ENCODE data around the gene SPAG9.

Gene SPAG9

GRCh38 chr17:51010173-51010675 lies 110.4 kb downstream of the SPAG9 start:
- Mint-ChIP-seq H3K36me3 (ENCODE audit: low read depth) (peaks cover 37% of the 10 kb centered on the region), H3K4me1 (peaks cover 10% of the 10 kb centered on the region), H3K27me3 (ENCODE audit: low read depth) (no peaks in the 10 kb centered on the region), H3K27ac (no peak overlapping the region), H3K4me3 (no peak overlapping the region), H3K9me3 (no peaks in the 10 kb centered on the region)
- TF ChIP-seq, protein P1, sequence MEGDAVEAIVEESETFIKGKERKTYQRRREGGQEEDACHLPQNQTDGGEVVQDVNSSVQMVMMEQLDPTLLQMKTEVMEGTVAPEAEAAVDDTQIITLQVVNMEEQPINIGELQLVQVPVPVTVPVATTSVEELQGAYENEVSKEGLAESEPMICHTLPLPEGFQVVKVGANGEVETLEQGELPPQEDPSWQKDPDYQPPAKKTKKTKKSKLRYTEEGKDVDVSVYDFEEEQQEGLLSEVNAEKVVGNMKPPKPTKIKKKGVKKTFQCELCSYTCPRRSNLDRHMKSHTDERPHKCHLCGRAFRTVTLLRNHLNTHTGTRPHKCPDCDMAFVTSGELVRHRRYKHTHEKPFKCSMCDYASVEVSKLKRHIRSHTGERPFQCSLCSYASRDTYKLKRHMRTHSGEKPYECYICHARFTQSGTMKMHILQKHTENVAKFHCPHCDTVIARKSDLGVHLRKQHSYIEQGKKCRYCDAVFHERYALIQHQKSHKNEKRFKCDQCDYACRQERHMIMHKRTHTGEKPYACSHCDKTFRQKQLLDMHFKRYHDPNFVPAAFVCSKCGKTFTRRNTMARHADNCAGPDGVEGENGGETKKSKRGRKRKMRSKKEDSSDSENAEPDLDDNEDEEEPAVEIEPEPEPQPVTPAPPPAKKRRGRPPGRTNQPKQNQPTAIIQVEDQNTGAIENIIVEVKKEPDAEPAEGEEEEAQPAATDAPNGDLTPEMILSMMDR (IDR thresholded peaks at IDR 0.05; ENCODE audit: unreplicated experiment in 3 of 3), result no peak

DNA sequence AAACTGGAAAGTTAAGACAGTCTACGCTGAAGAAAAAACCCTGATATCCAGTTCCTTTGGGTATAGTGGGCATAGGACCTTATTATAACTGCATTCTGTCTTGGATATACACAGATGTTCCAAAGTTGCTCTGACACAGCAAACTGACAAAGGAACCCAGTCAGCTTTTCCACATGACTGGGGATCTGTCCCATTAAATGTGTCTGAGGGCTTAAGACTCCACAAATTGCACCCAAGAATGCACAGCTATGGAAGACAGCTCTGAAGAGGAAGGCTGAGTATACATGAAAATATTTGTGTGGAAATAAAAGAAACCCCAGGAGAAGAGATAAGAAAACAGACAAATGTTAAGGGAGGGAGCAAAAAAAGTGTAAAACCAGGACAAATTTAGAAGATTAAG lies 114.1 kb downstream of the SPAG9 start:
- TF ChIP-seq, protein P1 (IDR thresholded peaks at IDR 0.05; ENCODE audit: unreplicated experiment in 3 of 3), result no peak
- no peak overlapping the region for H3K4me3 Mint-ChIP-seq
- H3K4me1 Mint-ChIP-seq, result no peaks in the 10 kb centered on the region
- no peaks in the 10 kb centered on the region for H3K27me3 Mint-ChIP-seq (ENCODE audit: low read depth)
- peaks cover 37% of the 10 kb centered on the region for H3K36me3 Mint-ChIP-seq (ENCODE audit: low read depth)
- H3K27ac Mint-ChIP-seq, result peak overlapping the region in 2 of 3 experiments; percentile 22 to 61
- no peaks in the 10 kb centered on the region for H3K9me3 Mint-ChIP-seq

DNA sequence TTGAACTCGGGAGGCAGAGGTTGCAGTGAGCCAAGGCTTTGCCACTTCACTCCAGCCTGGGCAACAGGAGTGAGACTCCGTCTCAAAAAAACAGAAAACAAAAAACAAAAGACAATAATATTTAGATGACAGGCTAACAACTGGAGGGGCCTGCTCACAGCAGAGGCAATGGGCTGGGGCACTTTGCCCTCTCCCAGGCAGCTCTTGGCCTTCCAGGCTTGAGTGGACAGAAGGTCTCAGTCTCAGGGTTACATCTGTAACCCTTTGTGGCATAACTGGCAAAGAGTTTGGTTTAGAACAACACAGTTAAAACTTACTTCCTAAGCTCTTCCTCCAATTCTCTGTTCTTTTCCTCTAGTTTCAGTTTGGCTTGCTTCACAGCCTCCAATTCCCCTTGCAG lies 114.9 kb downstream of the SPAG9 start:
- Mint-ChIP-seq H3K27ac (no peak overlapping the region), H3K27me3 (ENCODE audit: low read depth) (no peaks in the 10 kb centered on the region)

DNA sequence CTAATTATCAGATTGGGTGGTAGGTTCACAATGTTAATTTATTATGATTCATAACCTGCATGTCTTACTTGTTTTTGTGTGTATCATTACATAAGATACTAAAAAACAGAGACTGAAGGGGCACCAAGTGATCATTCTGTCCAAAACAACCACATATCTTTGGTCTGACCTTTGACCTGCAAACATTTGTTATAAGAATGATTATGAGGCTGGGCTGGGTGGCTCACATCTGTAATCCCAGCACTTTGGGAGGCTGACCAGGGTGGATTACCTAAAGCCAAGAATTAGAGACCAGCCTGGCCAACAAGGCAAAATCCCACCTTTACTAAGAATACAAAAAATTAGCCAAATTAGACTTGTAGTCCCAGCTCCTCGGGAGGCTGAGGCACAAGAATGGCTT lies 116.4 kb downstream of the SPAG9 start:
- Mint-ChIP-seq H3K36me3 (ENCODE audit: low read depth) (peaks cover 34% of the 10 kb centered on the region), H3K9me3 (no peaks in the 10 kb centered on the region), H3K4me3 (no peak overlapping the region), H3K4me1 (no peaks in the 10 kb centered on the region), H3K27me3 (ENCODE audit: low read depth) (no peaks in the 10 kb centered on the region), H3K27ac (no peak overlapping the region)
- TF ChIP-seq, protein P1 (IDR thresholded peaks at IDR 0.05; ENCODE audit: unreplicated experiment in 3 of 3), result no peak

More for the DNA sequence above, 114.9 kb downstream of the SPAG9 start:
- H3K4me1 Mint-ChIP-seq, result no peaks in the 10 kb centered on the region
- H3K4me3 Mint-ChIP-seq, result no peak overlapping the region
- peaks cover 41% of the 10 kb centered on the region for H3K36me3 Mint-ChIP-seq (ENCODE audit: low read depth)
- TF ChIP-seq, protein P1 (IDR thresholded peaks at IDR 0.05; ENCODE audit: unreplicated experiment in 3 of 3), result no peak
- no peaks in the 10 kb centered on the region for H3K9me3 Mint-ChIP-seq

DNA sequence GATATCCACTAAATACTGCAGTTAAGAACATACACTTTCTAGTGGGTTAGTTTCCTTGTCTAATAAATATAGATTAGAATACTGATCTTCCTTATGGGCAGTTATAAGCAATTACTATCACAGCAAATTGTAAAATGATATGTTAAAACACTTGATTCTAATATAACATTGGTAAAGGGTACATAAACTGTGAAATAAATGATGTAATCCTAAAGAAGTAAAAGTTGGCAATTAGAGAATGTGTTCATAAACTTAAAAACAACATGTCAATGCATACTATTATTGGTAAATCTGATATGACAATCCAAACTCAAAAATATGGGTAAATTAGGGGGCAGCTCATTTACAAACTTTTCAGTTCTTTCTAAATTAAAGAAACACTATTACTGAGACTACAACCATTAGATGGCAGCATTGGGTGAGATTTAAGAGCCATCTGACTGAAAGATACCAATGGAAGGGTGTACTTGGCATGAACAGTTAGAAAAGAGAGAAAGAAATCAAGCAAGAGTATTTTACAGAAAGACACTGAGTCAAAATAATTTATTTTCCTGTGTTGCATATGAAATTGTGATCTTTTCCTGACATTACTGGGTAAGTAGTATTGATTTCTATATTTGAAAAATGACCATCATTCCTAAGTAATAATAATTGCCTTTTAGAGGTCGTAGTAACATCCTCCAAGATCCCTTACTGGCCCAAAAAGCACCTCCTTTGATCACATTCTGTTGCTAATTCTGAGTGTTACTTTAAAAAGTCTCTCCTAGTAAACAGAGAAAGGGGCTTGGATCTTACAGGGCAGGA lies 119.6 kb downstream of the SPAG9 start:
- peaks cover 40% of the 10 kb centered on the region for H3K36me3 Mint-ChIP-seq (ENCODE audit: low read depth)
- no peaks in the 10 kb centered on the region for H3K9me3 Mint-ChIP-seq
- H3K4me1 Mint-ChIP-seq, result no peaks in the 10 kb centered on the region
- H3K27me3 Mint-ChIP-seq (ENCODE audit: low read depth), result no peaks in the 10 kb centered on the region
- TF ChIP-seq, protein P1 (IDR thresholded peaks at IDR 0.05; ENCODE audit: unreplicated experiment in 3 of 3), result peak; percentile 51 to 65 (median 57)
- no peak overlapping the region for H3K4me3 Mint-ChIP-seq
- peak overlapping the region in 1 of 3 experiments; percentile 2 for H3K27ac Mint-ChIP-seq

DNA sequence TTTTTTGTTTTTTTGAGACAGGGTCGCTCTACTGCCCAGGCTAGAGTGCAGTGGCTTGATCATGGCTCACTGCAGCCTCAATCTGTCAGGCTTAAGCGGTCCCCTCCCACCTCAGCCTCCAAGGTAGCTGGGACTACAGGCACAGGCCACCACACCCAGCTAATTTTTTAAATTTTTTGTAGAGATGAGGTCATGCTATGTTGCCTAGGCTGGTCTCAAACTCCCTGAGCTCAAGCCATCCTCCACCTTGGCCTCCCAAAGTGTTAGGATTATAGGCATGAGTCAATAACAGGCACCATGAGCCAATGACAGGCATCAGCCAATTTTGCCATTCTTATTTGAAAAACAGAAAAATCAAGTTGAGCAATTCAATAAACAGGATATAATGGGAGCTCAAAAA lies 125.0 kb downstream of the SPAG9 start:
- no peaks in the 10 kb centered on the region for H3K27me3 Mint-ChIP-seq (ENCODE audit: low read depth)

More for the DNA sequence above, 125.0 kb downstream of the SPAG9 start:
- Mint-ChIP-seq H3K36me3 (ENCODE audit: low read depth) (peaks cover 57% of the 10 kb centered on the region), H3K4me3 (no peak overlapping the region), H3K9me3 (no peaks in the 10 kb centered on the region), H3K27ac (no peak overlapping the region), H3K4me1 (no peaks in the 10 kb centered on the region)
- TF ChIP-seq, protein P1 (IDR thresholded peaks at IDR 0.05; ENCODE audit: unreplicated experiment in 3 of 3), result no peak

All from nephron (organoid).